ENCODE measurements around the gene STOML1. TPM values are rescaled to one million over a fixed set of nuclear protein-coding genes. Genes with fewer than 3 reads are reported as not detected.

Gene STOML1
- total and polyA plus RNA-seq, 2 experiments from 2014 or later = 2.3 to 2.4 TPM

GRCh38 chr15:73955861-73956742 lies 36.0 kb downstream of the STOML1 start:
- no peak overlapping the region for H2AFZ ChIP-seq

More at GRCh38 chr15:73955861-73956742, 36.0 kb downstream of the STOML1 start:
- H3K36me3 ChIP-seq (ENCODE audit: insufficient read depth) = no peaks in the 10 kb centered on the region
- TF ChIP-seq ZNF462 (CRISPR knock-in tag; IDR thresholded peaks at IDR 0.05) = no peak
- no peak for TF ChIP-seq EZH2phosphoT487 (IDR thresholded peaks at IDR 0.05; ENCODE audit: unreplicated experiment)
- TF ChIP-seq ETS1 (IDR thresholded peaks at IDR 0.05) = no peak
- no peak for TF ChIP-seq REST (IDR thresholded peaks at IDR 0.05; ENCODE audit: unreplicated experiment)
- TF ChIP-seq CTCF (conservative IDR thresholded peaks at IDR 0.05; ENCODE audit: low read depth in 2 of 2) = no peak
- no peak for TF ChIP-seq ZNF331 (CRISPR knock-in tag; IDR thresholded peaks at IDR 0.05; ENCODE audit: low read depth)
- TF ChIP-seq NANOG (IDR thresholded peaks at IDR 0.05; ENCODE audit: borderline replicate concordance) = no peak
- TF ChIP-seq ZNF114 (CRISPR knock-in tag; IDR thresholded peaks at IDR 0.05) = no peak
- no peak for TF ChIP-seq POLR2AphosphoS5 (IDR thresholded peaks at IDR 0.05; ENCODE audit: low read depth)
- no peak for TF ChIP-seq CREB1 (CRISPR knock-in tag; IDR thresholded peaks at IDR 0.05; ENCODE audit: low read depth)
- no peak overlapping the region for H3K27ac ChIP-seq (ENCODE audit: low read depth)
- H3K9me2 ChIP-seq (ENCODE audit: insufficient read depth) = no peaks in the 10 kb centered on the region
- peaks cover 4% of the 10 kb centered on the region; the same call in 1 of the 2 replicates for H3K4me1 ChIP-seq (ENCODE audit: insufficient read depth)
- Mint-ChIP-seq H3K4me3 (no peak overlapping the region), H3K27me3 (ENCODE audit: insufficient read depth, low read depth, poor library complexity) (peaks cover 13% of the 10 kb centered on the region), H3K4me1 (peaks cover 19% of the 10 kb centered on the region), H3K27ac (no peak overlapping the region), H3K36me3 (ENCODE audit: low read depth) (no peaks in the 10 kb centered on the region), H3K9me3 (no peaks in the 10 kb centered on the region)
- no peaks in the 10 kb centered on the region for H3K79me2 ChIP-seq (replicated peaks; ENCODE audit: insufficient read depth)
- no peak for DNase-seq (ENCODE audit: low spot score)
- no peaks in the 10 kb centered on the region for H4K20me1 ChIP-seq (replicated peaks; ENCODE audit: insufficient read depth)
- ATAC-seq = no peak
- H3K4me2 ChIP-seq = no peak overlapping the region
- no peaks in the 10 kb centered on the region for H3F3A ChIP-seq (replicated peaks; ENCODE audit: low read depth)
- H3K27me3 ChIP-seq (ENCODE audit: insufficient read depth) = no peaks in the 10 kb centered on the region
- no peak overlapping the region for H3K4me3 ChIP-seq
